ENCODE data around the gene TRAPPC3L.

- no peak for TF ChIP-seq CTCF (IDR thresholded peaks at IDR 0.05)
- no peak for TF ChIP-seq ELK1 (IDR thresholded peaks at IDR 0.05; ENCODE audit: low read depth, low read length)
- no peak for TF ChIP-seq RNF2 (IDR thresholded peaks at IDR 0.05; ENCODE audit: borderline replicate concordance, low read depth)
- TF ChIP-seq NR3C1 (IDR thresholded peaks at IDR 0.05), result no peak
Observed at GRCh38 chr6:116450769-116451740, 94.4 kb downstream of the TRAPPC3L start.

Measured in A549 (cell line).